Adrenal gland (tissue), 12 donors: ENCODE data around the gene MINDY4. TPM values are rescaled to one million over a fixed set of nuclear protein-coding genes. Genes with fewer than 3 reads are reported as not detected.

Experiments used
- DNase-seq, 7 donors: peaks; one replicate each; pipeline ENCODE4 v3.0.0-alpha.2; 2019 to 2020
- H3K27ac ChIP-seq, 5 donors: fragments of 200-600 bp; sonication (generic) in 4 of 5; 1 replicate in 3 of 5; 2 replicates in 2 of 5; pipeline versions ENCODE4 v1.5.1 to v1.8.0; 2016 to 2020; ENCODE audit warnings: mild to moderate bottlenecking in 1 of 5
- H3K27me3 ChIP-seq: fragments of 200-600 bp; 2 replicates; pipeline ENCODE4 v1.8.0; 2021
- H3K36me3 ChIP-seq, 2 donors: fragments of 200-600 bp; replicated peaks in 1 of 2; 1 replicate in 1 of 2; 2 replicates in 1 of 2; pipeline versions ENCODE4 v1.5.1 to v1.8.0; 2018 to 2022
- H3K4me1 ChIP-seq, 2 donors: fragments of 200-600 bp; replicated peaks in 1 of 2; 1 replicate in 1 of 2; 2 replicates in 1 of 2; pipeline versions ENCODE4 v1.5.1 to v1.8.0; 2018 to 2021
- H3K4me3 ChIP-seq, 4 donors: fragments of 200-600 bp; sonication (generic) in 3 of 4; one replicate each; pipeline ENCODE4 v1.5.1; 2016 to 2018
- H3K9me3 ChIP-seq, 3 donors: fragments of 200-600 bp; sonication (generic) in 1 of 3; replicated peaks in 1 of 3; 1 replicate in 2 of 3; 2 replicates in 1 of 3; pipeline versions ENCODE4 v1.5.1 to v1.8.0; 2016 to 2021
- CTCF ChIP-seq, 6 experiments: fragments of 450-650 bp in 4 of 6; fragments of 200-600 bp in 2 of 6; sonication (generic) in 1 of 6; IDR thresholded peaks; 1 replicate in 5 of 6; 2 replicates in 1 of 6; pipeline versions ENCODE4 v1.5.1 to v1.8.0; 2016 to 2021; ENCODE audit warnings: antibody characterized with exemption in 6 of 6, mild to moderate bottlenecking in 2 of 6, moderate library complexity in 1 of 6
- POLR2A ChIP-seq, 2 donors: fragments of 450-650 bp; IDR thresholded peaks; one replicate each; pipeline ENCODE4 v1.6.1; 2017; ENCODE audit warnings: antibody characterized with exemption in 2 of 2, mild to moderate bottlenecking in 2 of 2, moderate library complexity in 1 of 2
- WGBS, 4 donors: extraction: QIAGEN DNeasy Blood & Tissue Kit in 2 of 4; methylation state at CpG; one replicate each; pipeline versions ENCODE4 v1.1.5 to v1.1.7; 2013 to 2017; 5-methylcytosine and 5-hydroxymethylcytosine counted together
- intact Hi-C, 2 donors: fragments of 100-400 bp; cut with DNase I; formaldehyde crosslinking; loops; one replicate each; pipeline versions ENCODE4 v1.14.1 to v1.15.0; 2022 to 2023
- polyA plus RNA-seq, 3 donors: library from polyadenylated mRNA; stranded (reverse); fragments of 200-250 nt in 2 of 3; fragments of 350-450 nt in 1 of 3; fragmentation: Illumina TruSeq in 1 of 3; extraction: RNeasy Lipid Tissue Mini Kit (QIAGEN cat#74804) in 1 of 3; gene quantifications; one replicate each; pipeline ENCODE4 v1.2.3, GENCODE V29; 2013 to 2014
- total RNA-seq, 9 donors: library from RNA; depleted of rRNA in 4 of 9; stranded (reverse); fragments of >200 nt in 4 of 9; fragments of 120-200 nt in 1 of 9; fragmentation: NEBNext Ultra II Directional in 1 of 9; extraction: Animal tissue kit (Norgen Biotek cat#: 25700) in 1 of 9; gene quantifications; one replicate each; pipeline versions ENCODE4 v1.1.0 to v1.2.4, GENCODE V29; 2013 to 2023
- donor health status: healthy with polysubstance abuse.
- donor health status: Bipolar disorder and iron deficiency.
- donor health status: DM: yes; HTN: yes; CAD: no.
- donor health status: DM: no; HTN: no; CAD: no.
- donor health status: DM: no; HTN: no; CAD: no.
- donor health status: DM: yes; HTN: yes; CAD: no.

The MINDY4 gene
- total and polyA plus RNA-seq, 12 donors: 4.8 to 19.9 (median 7.3) TPM

GRCh38 chr7:30858576-30858975 lies 87.4 kb downstream of the MINDY4 start:
- Histone ChIP-seq H3K4me3 (no peak overlapping the region), H3K4me1 (no peaks in the 10 kb centered on the region), H3K27me3 (no peaks in the 10 kb centered on the region), H3K36me3 (no peaks in the 10 kb centered on the region), H3K27ac (no peak overlapping the region), H3K9me3 (no peaks in the 10 kb centered on the region)
- intact Hi-C loops: no loop called here
- TF ChIP-seq CTCF (IDR thresholded peaks at IDR 0.05) (no peak), POLR2A (IDR thresholded peaks at IDR 0.05) (no peak)
- WGBS, 4 donors: 88 to 98% (median 97%) methylated on average over 2 of the region's 2 CpGs
- DNase-seq: no peak

GRCh38 chr7:30859202-30859939 lies 88.2 kb downstream of the MINDY4 start:
- no peak for TF ChIP-seq POLR2A (IDR thresholded peaks at IDR 0.05)
- TF ChIP-seq CTCF (IDR thresholded peaks at IDR 0.05): no peak
- intact Hi-C loops: no loop called here
- Histone ChIP-seq H3K36me3 (no peaks in the 10 kb centered on the region), H3K27me3 (no peaks in the 10 kb centered on the region), H3K9me3 (no peaks in the 10 kb centered on the region), H3K27ac (no peak overlapping the region), H3K4me1 (no peaks in the 10 kb centered on the region), H3K4me3 (no peak overlapping the region)
- 96 to 98% (median 97%) methylated on average over 9 to 10 of the region's 10 CpGs for WGBS, 4 donors
- no peak for DNase-seq

- TF ChIP-seq CTCF (IDR thresholded peaks at IDR 0.05) (no peak), POLR2A (IDR thresholded peaks at IDR 0.05) (no peak)
- Histone ChIP-seq H3K36me3 (no peaks in the 10 kb centered on the region), H3K9me3 (no peaks in the 10 kb centered on the region), H3K27me3 (no peaks in the 10 kb centered on the region), H3K27ac (no peak overlapping the region), H3K4me1 (no peaks in the 10 kb centered on the region), H3K4me3 (no peak overlapping the region)
- intact Hi-C loops: no loop called here
- 90 to 96% (median 93%) methylated on average over 13 of the region's 13 CpGs for WGBS, 4 donors
- DNase-seq: no peak
Measured at GRCh38 chr7:30859940-30860496, 88.8 kb downstream of the MINDY4 start.

GRCh38 chr7:30861612-30862011 lies 90.4 kb downstream of the MINDY4 start:
- Histone ChIP-seq H3K27ac (no peak overlapping the region), H3K9me3 (no peaks in the 10 kb centered on the region), H3K4me3 (no peak overlapping the region), H3K27me3 (no peaks in the 10 kb centered on the region), H3K36me3 (no peaks in the 10 kb centered on the region), H3K4me1 (no peaks in the 10 kb centered on the region)
- 88 to 94% (median 93%) methylated on average over 3 to 7 of the region's 7 CpGs for WGBS, 4 donors
- intact Hi-C loops: no loop called here
- TF ChIP-seq POLR2A (IDR thresholded peaks at IDR 0.05) (no peak), CTCF (IDR thresholded peaks at IDR 0.05) (no peak)
- DNase-seq: no peak
